Fibroblast of lung (primary cell): ENCODE data around the gene MAEL.

ENCODE experiments used
- CTCF ChIP-seq, 2 donors: IDR thresholded peaks in 1 of 2; conservative IDR thresholded peaks in 1 of 2; 1 replicate in 1 of 2; 2 replicates in 1 of 2; pipeline ENCODE4 v1.5.1; 2011 to 2012; ENCODE audit warnings: low read length in 2 of 2, control low read depth in 1 of 2, inconsistent platforms in 1 of 2, low read depth in 1 of 2, mild to moderate bottlenecking in 1 of 2
- EZH2 ChIP-seq: IDR thresholded peaks from 2 replicates; pipeline ENCODE4 v1.5.1; 2012; ENCODE audit warnings: low read length, control low read depth, mild to moderate bottlenecking; ENCODE audit errors: missing control alignments

GRCh38 chr1:166980383-166980782 lies 8.7 kb upstream of the MAEL start:
- TF ChIP-seq CTCF (conservative IDR thresholded peaks at IDR 0.05 in 1 of 2, IDR thresholded peaks at IDR 0.05 in 1 of 2; ENCODE audit: low read depth in 1 of 2, low read length in 2 of 2) (no peak), EZH2 (no peak)
